Measurements from ENCODE around the gene STK11IP. TPM values are rescaled to one million over a fixed set of nuclear protein-coding genes. Genes with fewer than 3 reads are reported as not detected.

STK11IP gene
- total and polyA plus RNA-seq, 9 of the 15 experiments (the other 6 are each of a cell fraction or from before 2014, with no cell fraction given) = 0.52 to 21.7 (median 5.6) TPM

DNA sequence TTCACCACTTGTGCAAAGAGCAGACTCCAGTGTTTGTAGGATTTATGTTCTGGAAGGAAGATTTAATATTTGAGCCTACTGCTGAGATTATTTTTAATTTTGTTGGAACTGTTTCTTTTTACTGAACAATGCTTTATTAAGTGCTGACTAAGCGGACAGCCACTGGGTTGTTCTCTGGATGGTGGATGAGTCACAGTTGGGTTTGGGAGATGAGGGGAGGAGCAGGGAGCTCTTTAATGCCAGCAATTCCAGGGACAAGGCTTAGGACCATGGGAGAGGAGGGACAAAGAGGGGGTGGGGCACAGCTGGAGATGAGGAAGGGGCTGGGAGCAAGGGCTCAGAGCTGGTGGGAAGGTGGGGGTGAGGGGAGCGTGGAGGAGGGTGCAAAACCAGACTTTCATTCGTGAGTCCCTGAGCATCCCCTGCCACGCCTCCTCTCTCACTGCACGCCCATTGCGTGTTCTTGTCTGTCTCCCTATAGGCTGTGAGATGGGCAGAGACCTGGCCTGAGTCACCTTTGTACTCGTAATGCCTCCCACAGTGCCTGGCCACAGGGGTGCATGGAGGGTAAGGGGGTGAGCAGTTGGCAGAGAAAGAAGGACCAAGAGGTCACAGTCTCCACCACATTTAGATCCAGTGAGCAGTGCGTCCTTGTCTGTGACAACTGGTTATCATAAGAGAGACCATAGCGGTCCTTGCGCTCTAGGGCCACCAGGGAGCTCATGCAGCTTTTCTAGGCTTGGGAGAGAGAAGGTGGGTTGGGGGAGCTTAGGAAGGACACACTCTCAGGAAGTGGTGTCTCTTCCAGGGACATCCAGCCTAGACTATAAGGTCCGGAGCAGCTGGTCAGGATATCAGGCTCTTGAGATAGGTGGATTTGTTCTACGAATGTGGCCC lies 48.2 kb downstream of the STK11IP start (continued):
- TF ChIP-seq RBM22 (IDR thresholded peaks at IDR 0.05; ENCODE audit: low read depth, low read length, poor library complexity, severe bottlenecking) = no peak
- no peak for TF ChIP-seq ZC3H11A (IDR thresholded peaks at IDR 0.05; ENCODE audit: low read depth, low read length)
- TF ChIP-seq SIRT6 (IDR thresholded peaks at IDR 0.05; ENCODE audit: low read depth, low read length) = no peak
- TF ChIP-seq ETV1 (tag; conservative IDR thresholded peaks at IDR 0.05; ENCODE audit: low read depth) = no peak
- no peak for TF ChIP-seq CAMTA2 (CRISPR knock-in tag; conservative IDR thresholded peaks at IDR 0.05)
- TF ChIP-seq GATAD2B (IDR thresholded peaks at IDR 0.05; ENCODE audit: borderline replicate concordance) = no peak
- TF ChIP-seq NR2F6 (CRISPR knock-in tag; IDR thresholded peaks at IDR 0.05) = no peak
- no peak for TF ChIP-seq PTBP1 (IDR thresholded peaks at IDR 0.05; ENCODE audit: low read depth, low read length)
- no peak for TF ChIP-seq ZNF212 (CRISPR knock-in tag; IDR thresholded peaks at IDR 0.05)
- TF ChIP-seq AFF4 (CRISPR knock-in tag; IDR thresholded peaks at IDR 0.05) = no peak
- TF ChIP-seq TAF9B (IDR thresholded peaks at IDR 0.05; ENCODE audit: partially characterized antibody) = no peak
- TF ChIP-seq, protein P1, sequence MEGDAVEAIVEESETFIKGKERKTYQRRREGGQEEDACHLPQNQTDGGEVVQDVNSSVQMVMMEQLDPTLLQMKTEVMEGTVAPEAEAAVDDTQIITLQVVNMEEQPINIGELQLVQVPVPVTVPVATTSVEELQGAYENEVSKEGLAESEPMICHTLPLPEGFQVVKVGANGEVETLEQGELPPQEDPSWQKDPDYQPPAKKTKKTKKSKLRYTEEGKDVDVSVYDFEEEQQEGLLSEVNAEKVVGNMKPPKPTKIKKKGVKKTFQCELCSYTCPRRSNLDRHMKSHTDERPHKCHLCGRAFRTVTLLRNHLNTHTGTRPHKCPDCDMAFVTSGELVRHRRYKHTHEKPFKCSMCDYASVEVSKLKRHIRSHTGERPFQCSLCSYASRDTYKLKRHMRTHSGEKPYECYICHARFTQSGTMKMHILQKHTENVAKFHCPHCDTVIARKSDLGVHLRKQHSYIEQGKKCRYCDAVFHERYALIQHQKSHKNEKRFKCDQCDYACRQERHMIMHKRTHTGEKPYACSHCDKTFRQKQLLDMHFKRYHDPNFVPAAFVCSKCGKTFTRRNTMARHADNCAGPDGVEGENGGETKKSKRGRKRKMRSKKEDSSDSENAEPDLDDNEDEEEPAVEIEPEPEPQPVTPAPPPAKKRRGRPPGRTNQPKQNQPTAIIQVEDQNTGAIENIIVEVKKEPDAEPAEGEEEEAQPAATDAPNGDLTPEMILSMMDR (IDR thresholded peaks at IDR 0.05 in 2 of 3, conservative IDR thresholded peaks at IDR 0.05 in 1 of 3; ENCODE audit: insufficient read depth in 2 of 3, low read depth in 1 of 3, low read length in 3 of 3) = peak in 1 of 3 experiments; percentile 15; a peak in 1 of 6 replicates
- TF ChIP-seq, protein P2, sequence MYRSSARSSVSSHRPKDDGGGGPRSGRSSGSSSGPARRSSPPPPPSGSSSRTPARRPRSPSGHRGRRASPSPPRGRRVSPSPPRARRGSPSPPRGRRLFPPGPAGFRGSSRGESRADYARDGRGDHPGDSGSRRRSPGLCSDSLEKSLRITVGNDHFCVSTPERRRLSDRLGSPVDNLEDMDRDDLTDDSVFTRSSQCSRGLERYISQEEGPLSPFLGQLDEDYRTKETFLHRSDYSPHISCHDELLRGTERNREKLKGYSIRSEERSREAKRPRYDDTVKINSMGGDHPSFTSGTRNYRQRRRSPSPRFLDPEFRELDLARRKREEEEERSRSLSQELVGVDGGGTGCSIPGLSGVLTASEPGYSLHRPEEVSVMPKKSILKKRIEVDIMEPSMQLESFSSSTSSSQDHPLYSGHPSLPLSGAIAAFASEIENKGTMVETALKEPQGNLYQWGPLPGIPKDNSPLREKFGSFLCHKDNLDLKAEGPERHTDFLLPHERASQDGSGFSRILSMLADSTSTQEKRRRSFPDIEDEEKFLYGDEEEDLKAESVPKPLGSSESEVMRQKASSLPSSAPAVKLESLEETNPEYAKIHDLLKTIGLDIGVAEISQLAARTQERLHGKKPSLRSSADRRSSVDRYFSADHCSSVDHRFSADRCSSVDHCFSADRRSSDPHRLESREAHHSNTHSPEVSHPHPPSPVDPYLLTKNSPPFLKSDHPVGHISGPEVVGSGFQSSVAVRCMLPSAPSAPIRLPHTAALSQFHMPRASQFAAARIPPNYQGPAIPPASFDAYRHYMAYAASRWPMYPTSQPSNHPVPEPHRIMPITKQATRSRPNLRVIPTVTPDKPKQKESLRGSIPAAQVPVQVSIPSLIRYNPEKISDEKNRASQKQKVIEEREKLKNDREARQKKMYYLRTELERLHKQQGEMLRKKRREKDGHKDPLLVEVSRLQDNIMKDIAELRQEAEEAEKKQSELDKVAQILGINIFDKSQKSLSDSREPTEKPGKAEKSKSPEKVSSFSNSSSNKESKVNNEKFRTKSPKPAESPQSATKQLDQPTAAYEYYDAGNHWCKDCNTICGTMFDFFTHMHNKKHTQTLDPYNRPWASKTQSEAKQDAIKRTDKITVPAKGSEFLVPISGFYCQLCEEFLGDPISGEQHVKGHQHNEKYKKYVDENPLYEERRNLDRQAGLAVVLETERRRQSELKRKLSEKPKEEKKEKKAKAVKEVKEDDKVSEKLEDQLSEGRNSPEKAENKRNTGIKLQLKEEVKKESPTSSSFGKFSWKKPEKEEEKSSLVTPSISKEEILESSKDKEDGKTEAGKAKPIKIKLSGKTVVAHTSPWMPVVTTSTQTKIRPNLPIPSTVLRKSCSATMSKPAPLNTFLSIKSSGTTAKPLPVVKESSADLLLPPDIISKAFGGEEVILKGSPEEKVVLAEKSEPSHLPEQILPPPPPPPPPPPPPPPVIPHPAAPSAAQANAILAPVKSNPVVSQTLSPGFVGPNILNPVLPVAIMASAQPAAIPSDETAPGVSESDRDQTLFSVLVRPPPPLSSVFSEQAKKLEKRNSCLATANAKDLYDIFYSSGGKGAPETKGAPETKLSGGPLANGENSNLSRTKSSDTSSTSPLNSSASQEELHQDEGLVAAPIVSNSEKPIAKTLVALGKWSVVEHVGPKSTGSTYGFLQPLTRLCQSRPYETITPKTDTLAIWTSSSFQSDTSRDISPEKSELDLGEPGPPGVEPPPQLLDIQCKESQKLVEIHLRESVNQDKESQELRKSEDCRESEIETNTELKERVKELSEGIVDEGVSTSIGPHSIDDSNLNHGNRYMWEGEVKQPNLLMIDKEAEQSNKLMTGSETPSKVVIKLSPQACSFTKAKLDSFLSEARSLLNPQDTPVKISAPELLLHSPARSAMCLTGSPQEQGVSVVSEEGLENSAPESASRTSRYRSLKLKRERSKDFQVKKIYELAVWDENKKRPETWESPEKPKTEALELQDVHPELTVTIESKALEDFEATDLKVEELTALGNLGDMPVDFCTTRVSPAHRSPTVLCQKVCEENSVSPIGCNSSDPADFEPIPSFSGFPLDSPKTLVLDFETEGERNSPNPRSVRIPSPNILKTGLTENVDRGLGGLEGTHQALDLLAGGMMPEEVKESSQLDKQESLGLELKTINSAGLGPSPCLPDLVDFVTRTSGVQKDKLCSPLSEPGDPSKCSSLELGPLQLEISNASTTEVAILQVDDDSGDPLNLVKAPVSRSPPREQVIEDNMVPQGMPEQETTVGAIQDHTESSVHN (IDR thresholded peaks at IDR 0.05; ENCODE audit: borderline replicate concordance in 1 of 2, low read depth in 1 of 2) = no peak

Measured in K562 (cell line).